Stomach (tissue), 9 donors: ENCODE results near the gene COL6A3. TPM values are rescaled to one million over a fixed set of nuclear protein-coding genes. Genes with fewer than 3 reads are reported as not detected.

Experiments
- DNase-seq, 2 donors: peaks; one replicate each; pipeline versions ENCODE4 v3.0.0 to v3.0.0-alpha.2; 2013 to 2019
- H3K27ac ChIP-seq, 5 donors: fragments of 200-600 bp in 4 of 5; sonication (generic) in 4 of 5; one replicate each; pipeline ENCODE4 v1.5.1; 2013 to 2019; ENCODE audit warnings: mild to moderate bottlenecking in 1 of 5, moderate library complexity in 1 of 5
- H3K27me3 ChIP-seq, 3 donors: fragments of 200-600 bp; sonication (generic); one replicate each; pipeline ENCODE4 v1.5.1; 2017 to 2019; ENCODE audit warnings: mixed run types in 1 of 3
- H3K36me3 ChIP-seq, 4 donors: fragments of 200-600 bp; sonication (generic); 1 replicate in 3 of 4; 2 replicates in 1 of 4; pipeline ENCODE4 v1.5.1; 2016 to 2019
- H3K4me1 ChIP-seq, 4 donors: fragments of 200-600 bp; sonication (generic); one replicate each; pipeline ENCODE4 v1.5.1; 2016 to 2019
- H3K4me3 ChIP-seq, 4 donors: fragments of 200-600 bp; sonication (generic) in 3 of 4; one replicate each; pipeline ENCODE4 v1.5.1; 2016 to 2019; ENCODE audit warnings: mild to moderate bottlenecking in 1 of 4
- H3K9me3 ChIP-seq, 4 donors: fragments of 200-600 bp; sonication (generic); one replicate each; pipeline ENCODE4 v1.5.1; 2016 to 2019
- CTCF ChIP-seq, 7 experiments: fragments of 450-650 bp in 4 of 7; fragments of 200-600 bp in 3 of 7; sonication (generic) in 3 of 7; IDR thresholded peaks; one replicate each; pipeline ENCODE4 v1.5.1; 2016 to 2019; ENCODE audit warnings: antibody characterized with exemption in 7 of 7, control low read depth in 2 of 7, mild to moderate bottlenecking in 1 of 7
- EP300 ChIP-seq: sonication (generic); formaldehyde crosslinking; IDR thresholded peaks from one replicate; pipeline ENCODE4 v1.6.1; 2017; ENCODE audit warnings: antibody characterized with exemption
- POLR2A ChIP-seq, 4 donors: fragments of 450-650 bp; IDR thresholded peaks; one replicate each; pipeline ENCODE4 v1.6.1; 2016; ENCODE audit warnings: antibody characterized with exemption in 4 of 4, control low read depth in 2 of 4, mild to moderate bottlenecking in 1 of 4, moderate library complexity in 1 of 4
- POLR2AphosphoS5 ChIP-seq, 3 donors: sonication (generic); formaldehyde crosslinking; IDR thresholded peaks; one replicate each; pipeline ENCODE4 v1.6.1; 2016; ENCODE audit warnings: antibody characterized with exemption in 3 of 3
- WGBS, 5 donors: extraction: QIAGEN DNeasy Blood & Tissue Kit in 3 of 5; methylation state at CpG; one replicate each; pipeline versions ENCODE4 v1.1.5 to v1.1.7; 2013 to 2018; 5-methylcytosine and 5-hydroxymethylcytosine counted together
- intact Hi-C: fragments of 100-400 bp; cut with DNase I; formaldehyde crosslinking; loops from one replicate; pipeline ENCODE4 v1.15.1; 2023; ENCODE audit warnings: low total_unique reads
- polyA plus RNA-seq, 3 donors: library from polyadenylated mRNA; stranded (reverse); fragments of 200-250 nt; gene quantifications; one replicate each; pipeline ENCODE4 v1.2.3, GENCODE V29; 2013
- total RNA-seq, 5 donors: library from RNA; depleted of rRNA; stranded (reverse); fragments of >200 nt; gene quantifications; one replicate each; pipeline versions ENCODE4 v1.1.0 to v1.2.3, GENCODE V29; 2014 to 2016
- donor health status: healthy with polysubstance abuse.
- donor health status: Bipolar disorder and iron deficiency.
- donor health status: healthy.

The COL6A3 gene
- total and polyA plus RNA-seq, 8 donors, result 9.3 to 411 (median 105) TPM

- DNase-seq, result no peak
- no peaks in the 10 kb centered on the region for H3K36me3 ChIP-seq
- H3K27ac ChIP-seq, result no peak overlapping the region
- intact Hi-C loops, result no loop called here
- peaks cover 0 to 47% (median 25%) of the 10 kb centered on the region in 4 donors for H3K4me1 ChIP-seq
- no peaks in the 10 kb centered on the region for H3K9me3 ChIP-seq
- TF ChIP-seq EP300, result no peak
- no peak for TF ChIP-seq POLR2A (IDR thresholded peaks at IDR 0.05)
- no peak overlapping the region for H3K4me3 ChIP-seq
- peaks cover 0 to 22% (median 0%) of the 10 kb centered on the region in 3 donors for H3K27me3 ChIP-seq
- WGBS, 5 donors, result 69 to 86% (median 79%) methylated on average over 1 of the region's 1 CpG
Observed at GRCh38 chr2:237287872-237288271, 126.1 kb downstream of the COL6A3 start.

GRCh38 chr2:237283131-237283928, 130.6 kb downstream of the COL6A3 start:
- Histone ChIP-seq H3K36me3 (no peaks in the 10 kb centered on the region), H3K4me1 (peaks cover 0 to 21% (median 5%) of the 10 kb centered on the region in 4 donors), H3K9me3 (no peaks in the 10 kb centered on the region), H3K27ac (peak overlapping the region in 3 of 5 donors; percentile 7 to 61 (median 58)), H3K4me3 (no peak overlapping the region), H3K27me3 (peaks cover 0 to 16% (median 0%) of the 10 kb centered on the region in 3 donors)
- WGBS, 5 donors, result 71 to 76% (median 76%) methylated on average over 4 of the region's 4 CpGs
- TF ChIP-seq EP300, result no peak
- no peak for TF ChIP-seq POLR2AphosphoS5 (IDR thresholded peaks at IDR 0.05)
- TF ChIP-seq POLR2A (IDR thresholded peaks at IDR 0.05), result no peak
- TF ChIP-seq CTCF (IDR thresholded peaks at IDR 0.05), result no peak
- intact Hi-C loops, result no loop called here
- no peak for DNase-seq

GRCh38 chr2:237282568-237283128, 131.3 kb downstream of the COL6A3 start:
- Histone ChIP-seq H3K27ac (peak overlapping the region in 3 of 5 donors; percentile 7 to 61 (median 58)), H3K36me3 (no peaks in the 10 kb centered on the region), H3K27me3 (peaks cover 0 to 9% (median 0%) of the 10 kb centered on the region in 3 donors), H3K9me3 (no peaks in the 10 kb centered on the region), H3K4me3 (no peak overlapping the region), H3K4me1 (peaks cover 0 to 21% (median 5%) of the 10 kb centered on the region in 4 donors)
- TF ChIP-seq CTCF (IDR thresholded peaks at IDR 0.05) (no peak), POLR2AphosphoS5 (IDR thresholded peaks at IDR 0.05) (no peak), POLR2A (IDR thresholded peaks at IDR 0.05) (no peak), EP300 (no peak)
- WGBS, 5 donors, result 60 to 78% (median 68%) methylated on average over 1 of the region's 1 CpG
- intact Hi-C loops, result no loop called here
- DNase-seq, result no peak

GRCh38 chr2:237281836-237282306, 132.1 kb downstream of the COL6A3 start:
- no peak for DNase-seq
- no peak overlapping the region for H3K4me3 ChIP-seq
- peaks cover 0 to 1% (median 0%) of the 10 kb centered on the region in 3 donors for H3K27me3 ChIP-seq
- H3K27ac ChIP-seq, result peak overlapping the region in 4 of 5 donors; percentile 30 to 61 (median 44)
- TF ChIP-seq POLR2AphosphoS5 (IDR thresholded peaks at IDR 0.05), result peak in 1 of 3 donors; percentile 59
- TF ChIP-seq CTCF (IDR thresholded peaks at IDR 0.05), result no peak
- intact Hi-C loops, result no loop called here
- peaks cover 0 to 21% (median 5%) of the 10 kb centered on the region in 4 donors for H3K4me1 ChIP-seq
- H3K36me3 ChIP-seq, result no peaks in the 10 kb centered on the region
- H3K9me3 ChIP-seq, result no peaks in the 10 kb centered on the region
- 52 to 70% (median 62%) methylated on average over 3 of the region's 3 CpGs for WGBS, 5 donors
